ENCODE data around the gene IGSF8. TPM values are rescaled to one million over a fixed set of nuclear protein-coding genes. Genes with fewer than 3 reads are reported as not detected.

Gene IGSF8
- total RNA-seq, 1 experiment from 2014 or later: 101 TPM

GRCh38 chr1:160108888-160109662 lies 10.7 kb upstream of the IGSF8 start (continued):
- TF ChIP-seq NR1H2 (CRISPR knock-in tag; IDR thresholded peaks at IDR 0.05) (no peak), JAZF1 (CRISPR knock-in tag; IDR thresholded peaks at IDR 0.05) (no peak), ZNF396 (CRISPR knock-in tag; IDR thresholded peaks at IDR 0.05; ENCODE audit: borderline replicate concordance) (0 out of 2 replicates have a peak, but pooled peaks have one; percentile 9), FOXP1 (CRISPR knock-in tag; IDR thresholded peaks at IDR 0.05; ENCODE audit: borderline replicate concordance) (no peak), JUN (CRISPR knock-in tag; IDR thresholded peaks at IDR 0.05) (no peak), ZNF317 (CRISPR knock-in tag; IDR thresholded peaks at IDR 0.05; ENCODE audit: borderline replicate concordance, low read depth) (no peak), ATF1 (CRISPR knock-in tag; IDR thresholded peaks at IDR 0.05) (no peak), GTF2I (CRISPR knock-in tag; conservative IDR thresholded peaks at IDR 0.05) (0 out of 2 replicates have a peak, but pooled peaks have one; percentile 19), ELF4 (CRISPR knock-in tag; IDR thresholded peaks at IDR 0.05; ENCODE audit: low read depth) (no peak), MXD4 (CRISPR knock-in tag; IDR thresholded peaks at IDR 0.05; ENCODE audit: borderline replicate concordance) (no peak), ZNF138 (CRISPR knock-in tag; conservative IDR thresholded peaks at IDR 0.05) (no peak), CTCF (IDR thresholded peaks at IDR 0.05) (peak; percentile 33; the same call in 1 of the 2 replicates), SMAD3 (CRISPR knock-in tag; IDR thresholded peaks at IDR 0.05; ENCODE audit: borderline replicate concordance) (no peak), ZNF281 (CRISPR knock-in tag; IDR thresholded peaks at IDR 0.05) (no peak), SMAD4 (CRISPR knock-in tag; IDR thresholded peaks at IDR 0.05) (0 out of 2 replicates have a peak, but pooled peaks have one; percentile 7)
- TF ChIP-seq, protein P1, sequence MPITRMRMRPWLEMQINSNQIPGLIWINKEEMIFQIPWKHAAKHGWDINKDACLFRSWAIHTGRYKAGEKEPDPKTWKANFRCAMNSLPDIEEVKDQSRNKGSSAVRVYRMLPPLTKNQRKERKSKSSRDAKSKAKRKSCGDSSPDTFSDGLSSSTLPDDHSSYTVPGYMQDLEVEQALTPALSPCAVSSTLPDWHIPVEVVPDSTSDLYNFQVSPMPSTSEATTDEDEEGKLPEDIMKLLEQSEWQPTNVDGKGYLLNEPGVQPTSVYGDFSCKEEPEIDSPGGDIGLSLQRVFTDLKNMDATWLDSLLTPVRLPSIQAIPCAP (CRISPR knock-in tag; IDR thresholded peaks at IDR 0.05): no peak
- TF ChIP-seq, protein P2, sequence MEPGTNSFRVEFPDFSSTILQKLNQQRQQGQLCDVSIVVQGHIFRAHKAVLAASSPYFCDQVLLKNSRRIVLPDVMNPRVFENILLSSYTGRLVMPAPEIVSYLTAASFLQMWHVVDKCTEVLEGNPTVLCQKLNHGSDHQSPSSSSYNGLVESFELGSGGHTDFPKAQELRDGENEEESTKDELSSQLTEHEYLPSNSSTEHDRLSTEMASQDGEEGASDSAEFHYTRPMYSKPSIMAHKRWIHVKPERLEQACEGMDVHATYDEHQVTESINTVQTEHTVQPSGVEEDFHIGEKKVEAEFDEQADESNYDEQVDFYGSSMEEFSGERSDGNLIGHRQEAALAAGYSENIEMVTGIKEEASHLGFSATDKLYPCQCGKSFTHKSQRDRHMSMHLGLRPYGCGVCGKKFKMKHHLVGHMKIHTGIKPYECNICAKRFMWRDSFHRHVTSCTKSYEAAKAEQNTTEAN (CRISPR knock-in tag; IDR thresholded peaks at IDR 0.05): no peak
- TF ChIP-seq, protein P3, sequence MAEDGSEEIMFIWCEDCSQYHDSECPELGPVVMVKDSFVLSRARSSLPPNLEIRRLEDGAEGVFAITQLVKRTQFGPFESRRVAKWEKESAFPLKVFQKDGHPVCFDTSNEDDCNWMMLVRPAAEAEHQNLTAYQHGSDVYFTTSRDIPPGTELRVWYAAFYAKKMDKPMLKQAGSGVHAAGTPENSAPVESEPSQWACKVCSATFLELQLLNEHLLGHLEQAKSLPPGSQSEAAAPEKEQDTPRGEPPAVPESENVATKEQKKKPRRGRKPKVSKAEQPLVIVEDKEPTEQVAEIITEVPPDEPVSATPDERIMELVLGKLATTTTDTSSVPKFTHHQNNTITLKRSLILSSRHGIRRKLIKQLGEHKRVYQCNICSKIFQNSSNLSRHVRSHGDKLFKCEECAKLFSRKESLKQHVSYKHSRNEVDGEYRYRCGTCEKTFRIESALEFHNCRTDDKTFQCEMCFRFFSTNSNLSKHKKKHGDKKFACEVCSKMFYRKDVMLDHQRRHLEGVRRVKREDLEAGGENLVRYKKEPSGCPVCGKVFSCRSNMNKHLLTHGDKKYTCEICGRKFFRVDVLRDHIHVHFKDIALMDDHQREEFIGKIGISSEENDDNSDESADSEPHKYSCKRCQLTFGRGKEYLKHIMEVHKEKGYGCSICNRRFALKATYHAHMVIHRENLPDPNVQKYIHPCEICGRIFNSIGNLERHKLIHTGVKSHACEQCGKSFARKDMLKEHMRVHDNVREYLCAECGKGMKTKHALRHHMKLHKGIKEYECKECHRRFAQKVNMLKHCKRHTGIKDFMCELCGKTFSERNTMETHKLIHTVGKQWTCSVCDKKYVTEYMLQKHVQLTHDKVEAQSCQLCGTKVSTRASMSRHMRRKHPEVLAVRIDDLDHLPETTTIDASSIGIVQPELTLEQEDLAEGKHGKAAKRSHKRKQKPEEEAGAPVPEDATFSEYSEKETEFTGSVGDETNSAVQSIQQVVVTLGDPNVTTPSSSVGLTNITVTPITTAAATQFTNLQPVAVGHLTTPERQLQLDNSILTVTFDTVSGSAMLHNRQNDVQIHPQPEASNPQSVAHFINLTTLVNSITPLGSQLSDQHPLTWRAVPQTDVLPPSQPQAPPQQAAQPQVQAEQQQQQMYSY (CRISPR knock-in tag; IDR thresholded peaks at IDR 0.05): no peak

Data from WTC11 (cell line).